HUES6 (cell line): ENCODE data around the gene UBASH3B.

ENCODE experiments used
- H3K27ac ChIP-seq: 2 replicates; pipeline ENCODE4 v1.7.0; 2013; ENCODE audit warnings: low read depth, mild to moderate bottlenecking, low read length, inconsistent platforms
- H3K27me3 ChIP-seq: 2 replicates; pipeline ENCODE4 v1.6.1; 2013; ENCODE audit warnings: low read length; ENCODE audit not compliant: control insufficient read depth, insufficient read depth
- H3K36me3 ChIP-seq: 2 replicates; pipeline ENCODE4 v1.6.1; 2013; ENCODE audit warnings: low read length; ENCODE audit not compliant: control insufficient read depth, insufficient read depth
- H3K4me1 ChIP-seq: 2 replicates; pipeline ENCODE4 v1.6.1; 2013; ENCODE audit warnings: low read length; ENCODE audit not compliant: control insufficient read depth, insufficient read depth
- H3K4me3 ChIP-seq: 2 replicates; pipeline ENCODE4 v1.5.1; 2013; ENCODE audit warnings: low read depth, low read length
- H3K9ac ChIP-seq: one replicate; pipeline ENCODE4 v1.6.1; 2013; ENCODE audit warnings: mild to moderate bottlenecking, low read length
- H3K9me3 ChIP-seq: 2 replicates; pipeline ENCODE4 v1.6.1; 2013; ENCODE audit warnings: low read depth, low read length; ENCODE audit not compliant: control insufficient read depth, insufficient read depth

UBASH3B gene

GRCh38 chr11:122709039-122709760 lies 53.7 kb downstream of the UBASH3B start:
- Histone ChIP-seq H3K27me3 (no peaks in the 10 kb centered on the region), H3K9ac (no peak overlapping the region), H3K4me1 (peaks cover 6% of the 10 kb centered on the region; the same call in 1 of the 2 replicates), H3K9me3 (no peaks in the 10 kb centered on the region), H3K4me3 (no peak overlapping the region), H3K36me3 (no peaks in the 10 kb centered on the region), H3K27ac (no peak overlapping the region)

GRCh38 chr11:122711362-122711761 lies 55.8 kb downstream of the UBASH3B start:
- no peaks in the 10 kb centered on the region for H3K9me3 ChIP-seq
- no peak overlapping the region for H3K27ac ChIP-seq
- no peak overlapping the region for H3K4me3 ChIP-seq
- H3K9ac ChIP-seq, result no peak overlapping the region
- H3K27me3 ChIP-seq, result no peaks in the 10 kb centered on the region
- peaks cover 6% of the 10 kb centered on the region; the same call in 1 of the 2 replicates for H3K4me1 ChIP-seq
- no peaks in the 10 kb centered on the region for H3K36me3 ChIP-seq

GRCh38 chr11:122711831-122712381 lies 56.4 kb downstream of the UBASH3B start:
- no peaks in the 10 kb centered on the region for H3K9me3 ChIP-seq
- H3K27me3 ChIP-seq, result no peaks in the 10 kb centered on the region
- H3K4me1 ChIP-seq, result peaks cover 6% of the 10 kb centered on the region; the same call in 1 of the 2 replicates
- no peak overlapping the region for H3K4me3 ChIP-seq
- H3K27ac ChIP-seq, result no peak overlapping the region
- no peak overlapping the region for H3K9ac ChIP-seq
- H3K36me3 ChIP-seq, result no peaks in the 10 kb centered on the region

- Histone ChIP-seq H3K36me3 (no peaks in the 10 kb centered on the region), H3K27ac (no peak overlapping the region), H3K9ac (no peak overlapping the region), H3K4me1 (peaks cover 3% of the 10 kb centered on the region; the same call in 1 of the 2 replicates), H3K9me3 (no peaks in the 10 kb centered on the region), H3K4me3 (no peak overlapping the region), H3K27me3 (no peaks in the 10 kb centered on the region)
These were observed 58.5 kb downstream of the UBASH3B start for GRCh38 chr11:122714004-122714403.

GRCh38 chr11:122714484-122714883 lies 59.0 kb downstream of the UBASH3B start:
- no peaks in the 10 kb centered on the region for H3K27me3 ChIP-seq
- no peaks in the 10 kb centered on the region for H3K36me3 ChIP-seq
- no peaks in the 10 kb centered on the region; the same call in 1 of the 2 replicates for H3K4me1 ChIP-seq
- no peaks in the 10 kb centered on the region for H3K9me3 ChIP-seq
- no peak overlapping the region for H3K27ac ChIP-seq
- no peak overlapping the region for H3K9ac ChIP-seq
- H3K4me3 ChIP-seq, result no peak overlapping the region

GRCh38 chr11:122715548-122716440 lies 60.3 kb downstream of the UBASH3B start:
- Histone ChIP-seq H3K27ac (no peak overlapping the region), H3K4me1 (peaks cover 8% of the 10 kb centered on the region; the same call in 1 of the 2 replicates), H3K36me3 (no peaks in the 10 kb centered on the region), H3K9me3 (no peaks in the 10 kb centered on the region), H3K9ac (no peak overlapping the region), H3K27me3 (no peaks in the 10 kb centered on the region), H3K4me3 (no peak overlapping the region)

- Histone ChIP-seq H3K4me3 (no peak overlapping the region), H3K27me3 (no peaks in the 10 kb centered on the region), H3K9ac (no peak overlapping the region), H3K4me1 (peaks cover 15% of the 10 kb centered on the region), H3K27ac (no peak overlapping the region), H3K36me3 (no peaks in the 10 kb centered on the region), H3K9me3 (no peaks in the 10 kb centered on the region)
These were observed 61.8 kb downstream of the UBASH3B start for GRCh38 chr11:122717264-122717867.

- Histone ChIP-seq H3K4me1 (peaks cover 28% of the 10 kb centered on the region), H3K9ac (no peak overlapping the region), H3K36me3 (no peaks in the 10 kb centered on the region), H3K27me3 (no peaks in the 10 kb centered on the region), H3K27ac (no peak overlapping the region), H3K9me3 (no peaks in the 10 kb centered on the region), H3K4me3 (no peak overlapping the region)
These were observed 64.8 kb downstream of the UBASH3B start for GRCh38 chr11:122720107-122720881.

GRCh38 chr11:122721201-122721963 lies 65.9 kb downstream of the UBASH3B start:
- H3K9ac ChIP-seq, result no peak overlapping the region
- H3K27me3 ChIP-seq, result no peaks in the 10 kb centered on the region

GRCh38 chr11:122721964-122722266 lies 66.4 kb downstream of the UBASH3B start:
- H3K36me3 ChIP-seq, result no peaks in the 10 kb centered on the region
- H3K9me3 ChIP-seq, result no peaks in the 10 kb centered on the region
- H3K4me3 ChIP-seq, result no peak overlapping the region
- H3K9ac ChIP-seq, result no peak overlapping the region
- H3K27me3 ChIP-seq, result no peaks in the 10 kb centered on the region
- no peak overlapping the region for H3K27ac ChIP-seq
- peaks cover 28% of the 10 kb centered on the region for H3K4me1 ChIP-seq

More at GRCh38 chr11:122721201-122721963, 65.9 kb downstream of the UBASH3B start:
- H3K4me1 ChIP-seq, result peaks cover 28% of the 10 kb centered on the region
- H3K4me3 ChIP-seq, result no peak overlapping the region
- H3K27ac ChIP-seq, result no peak overlapping the region
- no peaks in the 10 kb centered on the region for H3K9me3 ChIP-seq
- no peaks in the 10 kb centered on the region for H3K36me3 ChIP-seq
